HCT116 (cell line): ENCODE data around the gene THEMIS. TPM values are rescaled to one million over a fixed set of nuclear protein-coding genes. Genes with fewer than 3 reads are reported as not detected.

Experiments used
- ATAC-seq: fragments of 200-7000 bp; cut with Tn5 transposase; 2 replicates; pipeline ENCODE4 v1.9.1; 2020; ENCODE audit warnings: mild to moderate bottlenecking, moderate library complexity
- BruUV-seq: library from RNA; stranded (reverse); fragments of 400-500 nt; replicated peaks from 2 replicates; lab custom pipeline; 2021; lab: Mats Ljungman, UMichigan
- CTCF ChIA-PET: fragments of 300-600 bp; sonication (Branson Sonifier 250); formaldehyde crosslinking; loops from one replicate; lab custom pipeline; 2021; ENCODE audit warnings: antibody characterized with exemption; lab: Charles Lee
- POLR2A ChIA-PET: fragments of 300-600, 350-600 bp; sonication (Branson Sonifier 250); formaldehyde crosslinking; loops from one replicate; lab custom pipeline; 2021; ENCODE audit warnings: antibody characterized with exemption; lab: Charles Lee
- RAD21 ChIA-PET, 2 experiments: fragments of 300-600 bp; sonication (Branson Sonifier 250); formaldehyde crosslinking; loops; one replicate each; lab custom pipeline; 2023; ENCODE audit warnings: low total read pairs in 2 of 2; ENCODE audit not compliant: uncharacterized antibody in 2 of 2, unreplicated experiment in 2 of 2, low non-redundant PET in 1 of 2; lab: Charles Lee
- DNase-seq: peaks from one replicate; pipeline ENCODE4 v3.0.0-alpha.2; 2010; ENCODE audit warnings: low read depth, low spot score
- H2AFZ ChIP-seq: fragments of 200-600 bp; shearing (Covaris generic), sonication (generic); 2 replicates; pipeline ENCODE4 v1.6.1; 2017; ENCODE audit warnings: low read depth, mixed run types, mixed read lengths, antibody characterized with exemption, low read length; ENCODE audit not compliant: poor library complexity, severe bottlenecking
- H3K27ac ChIP-seq: 2 replicates; pipeline ENCODE4 v1.5.1; 2012; ENCODE audit warnings: low read depth, low read length
- H3K27me3 ChIP-seq: fragments of 200-600 bp; sonication (generic); 2 replicates; pipeline ENCODE4 v1.6.1; 2016; ENCODE audit warnings: mixed run types, low read length, mixed read lengths; ENCODE audit not compliant: insufficient read depth
- H3K36me3 ChIP-seq, 2 experiments: fragments of 200-500 bp in 1 of 2; fragments of 200-600 bp in 1 of 2; sonication (Bioruptor generic) in 1 of 2; sonication (generic) in 1 of 2; 2 replicates each; pipeline versions ENCODE4 v1.5.1 to v1.6.1; 2014 to 2016; ENCODE audit warnings: low read length in 2 of 2, inconsistent platforms in 1 of 2, mixed read lengths in 1 of 2, mixed run types in 1 of 2; ENCODE audit not compliant: insufficient read depth in 2 of 2, control insufficient read depth in 1 of 2
- H3K4me1 ChIP-seq, 2 experiments: fragments of 200-600 bp in 1 of 2; sonication (generic) in 1 of 2; 2 replicates each; pipeline versions ENCODE4 v1.5.1 to v1.6.1; 2012 to 2017; ENCODE audit warnings: low read length in 2 of 2, inconsistent platforms in 1 of 2, mild to moderate bottlenecking in 1 of 2, mixed read lengths in 1 of 2, mixed run types in 1 of 2, moderate library complexity in 1 of 2; ENCODE audit not compliant: insufficient read depth in 2 of 2, control insufficient read depth in 1 of 2
- H3K4me2 ChIP-seq: fragments of 200-600 bp; sonication (generic); 2 replicates; pipeline ENCODE4 v1.6.1; 2017; ENCODE audit warnings: mixed run types, low read length, mixed read lengths
- H3K4me3 ChIP-seq, 2 experiments: fragments of 200-600 bp in 1 of 2; sonication (generic) in 1 of 2; replicated peaks in 1 of 2; 2 replicates each; pipeline ENCODE4 v1.5.1; 2011 to 2016; ENCODE audit warnings: low read length in 2 of 2, control low read depth in 1 of 2, low read depth in 1 of 2, mild to moderate bottlenecking in 1 of 2, mixed read lengths in 1 of 2, mixed run types in 1 of 2
- H3K79me2 ChIP-seq: fragments of 200-600 bp; sonication (generic); 2 replicates; pipeline ENCODE4 v1.6.1; 2017; ENCODE audit warnings: mild to moderate bottlenecking, mixed run types, low read length, moderate library complexity, mixed read lengths; ENCODE audit not compliant: insufficient read depth
- H3K9ac ChIP-seq: fragments of 200-600 bp; sonication (generic); 2 replicates; pipeline ENCODE4 v1.6.1; 2016; ENCODE audit warnings: low read length, mixed read lengths
- H3K9me2 ChIP-seq: fragments of 200-600 bp; sonication (generic), shearing (Covaris generic); 2 replicates; pipeline ENCODE4 v1.6.1; 2017; ENCODE audit warnings: mixed run types, mild to moderate bottlenecking, moderate library complexity; ENCODE audit not compliant: insufficient read depth
- H3K9me3 ChIP-seq, 2 experiments: fragments of 200-500 bp in 1 of 2; fragments of 200-600 bp in 1 of 2; sonication (Bioruptor generic) in 1 of 2; sonication (generic) in 1 of 2; 2 replicates each; pipeline ENCODE4 v1.6.1; 2014 to 2017; ENCODE audit warnings: low read length in 2 of 2, mixed read lengths in 2 of 2, inconsistent platforms in 1 of 2, low read depth in 1 of 2, mild to moderate bottlenecking in 1 of 2, mixed run types in 1 of 2, moderate library complexity in 1 of 2; ENCODE audit not compliant: control insufficient read depth in 1 of 2, insufficient read depth in 1 of 2
- H4K20me1 ChIP-seq: fragments of 200-600 bp; sonication (generic), shearing (Covaris generic); 2 replicates; pipeline ENCODE4 v1.6.1; 2017; ENCODE audit warnings: mixed run types, mild to moderate bottlenecking, moderate library complexity; ENCODE audit not compliant: insufficient read depth
- ATF3 ChIP-seq: IDR thresholded peaks from 2 replicates; pipeline ENCODE4 v1.6.1; 2012
- CBX3 ChIP-seq: IDR thresholded peaks from 2 replicates; pipeline ENCODE4 v1.6.1; 2012; ENCODE audit warnings: low read depth
- CTCF ChIP-seq, 3 experiments: fragments of 200-600 bp in 1 of 3; sonication (generic) in 1 of 3; IDR thresholded peaks in 2 of 3; conservative IDR thresholded peaks in 1 of 3; 2 replicates each; pipeline ENCODE4 v1.5.1; 2012 to 2017; ENCODE audit warnings: low read depth in 2 of 3, low read length in 2 of 3, antibody characterized with exemption in 1 of 3, borderline replicate concordance in 1 of 3, control low read depth in 1 of 3, mild to moderate bottlenecking in 1 of 3, mixed read lengths in 1 of 3, mixed run types in 1 of 3, moderate library complexity in 1 of 3; ENCODE audit not compliant: insufficient read depth in 1 of 3
- EGR1 ChIP-seq: IDR thresholded peaks from 2 replicates; pipeline ENCODE4 v1.6.1; 2012; ENCODE audit warnings: low read depth
- ELF1 ChIP-seq: IDR thresholded peaks from 2 replicates; pipeline ENCODE4 v1.6.1; 2012; ENCODE audit warnings: low read depth, borderline replicate concordance
- EZH2 ChIP-seq: fragments of 200-600 bp; sonication (generic); IDR thresholded peaks from 2 replicates; pipeline ENCODE4 v1.6.1; 2017; ENCODE audit warnings: antibody characterized with exemption, mixed run types
- EZH2phosphoT487 ChIP-seq: fragments of 200-600 bp; IDR thresholded peaks from 2 replicates; pipeline ENCODE4 v1.6.1; 2018; ENCODE audit warnings: antibody characterized with exemption, borderline replicate concordance
- JUND ChIP-seq: IDR thresholded peaks from 2 replicates; pipeline ENCODE4 v1.6.1; 2012
- MAX ChIP-seq: IDR thresholded peaks from 2 replicates; pipeline ENCODE4 v1.6.1; 2012
- POLR2AphosphoS5 ChIP-seq: IDR thresholded peaks from 2 replicates; pipeline ENCODE4 v1.6.1; 2011; ENCODE audit warnings: mild to moderate bottlenecking, low read depth, low read length, moderate library complexity
- RAD21 ChIP-seq: IDR thresholded peaks from 2 replicates; pipeline ENCODE4 v1.6.1; 2012; ENCODE audit warnings: low read depth, mild to moderate bottlenecking
- SP1 ChIP-seq: IDR thresholded peaks from 2 replicates; pipeline ENCODE4 v1.6.1; 2012; ENCODE audit warnings: low read depth
- TCF7L2 ChIP-seq: IDR thresholded peaks from 2 replicates; pipeline ENCODE4 v1.7.0; 2011; ENCODE audit warnings: borderline replicate concordance, inconsistent platforms; ENCODE audit not compliant: insufficient read depth, insufficient read length; ENCODE audit errors: extremely low read depth
- YY1 ChIP-seq: IDR thresholded peaks from 2 replicates; pipeline ENCODE4 v1.6.1; 2011; ENCODE audit warnings: low read length, low read depth, moderate library complexity, mild to moderate bottlenecking; ENCODE audit not compliant: insufficient replicate concordance; ENCODE audit errors: extremely low read depth
- ZBTB33 ChIP-seq: IDR thresholded peaks from 2 replicates; pipeline ENCODE4 v1.6.1; 2011; ENCODE audit warnings: mild to moderate bottlenecking, low read length, moderate library complexity; ENCODE audit not compliant: insufficient replicate concordance; ENCODE audit errors: extremely low read depth
- ZFX ChIP-seq: fragments of 450-650 bp; IDR thresholded peaks from 2 replicates; pipeline ENCODE4 v1.6.1; 2017
- ZNF274 ChIP-seq: fragments of 200-500 bp; sonication (Bioruptor generic); IDR thresholded peaks from 2 replicates; pipeline ENCODE4 v1.6.1; 2014; ENCODE audit warnings: mild to moderate bottlenecking, low read depth, low read length, inconsistent platforms
- intact Hi-C: fragments of 100-400 bp; cut with micrococcal nuclease; formaldehyde crosslinking; loops from 2 replicates; pipeline ENCODE4 v1.10.0; 2022
- total RNA-seq: library from RNA; stranded (reverse); gene quantifications from one replicate; pipeline ENCODE4 v1.2.1, GENCODE V29; 2021; ENCODE audit not compliant: unreplicated experiment

Gene THEMIS
- total RNA-seq, 1 experiment from 2014 or later, result 0.20 TPM

- RAD21 ChIA-PET, result no interaction called here
- H3K9ac ChIP-seq, result no peak overlapping the region
- H3K4me2 ChIP-seq, result no peak overlapping the region
- H3K36me3 ChIP-seq, result no peaks in the 10 kb centered on the region
- no peak overlapping the region for H3K27ac ChIP-seq
- CTCF ChIA-PET, result no interaction called here
- BruUV-seq, result no TSS peak
- no peak for ATAC-seq
- H3K4me1 ChIP-seq, result no peaks in the 10 kb centered on the region
- H4K20me1 ChIP-seq, result no peaks in the 10 kb centered on the region
- no peaks in the 10 kb centered on the region; the same call in 1 of the 2 replicates for H3K9me2 ChIP-seq
- intact Hi-C loops, result no loop called here
- no peak for DNase-seq
- H2AFZ ChIP-seq, result no peak overlapping the region
- no peaks in the 10 kb centered on the region for H3K9me3 ChIP-seq
- no peaks in the 10 kb centered on the region for H3K27me3 ChIP-seq
- no peak for TF ChIP-seq EZH2
- no peak for TF ChIP-seq CBX3
- TF ChIP-seq ATF3, result no peak
- no peak for TF ChIP-seq POLR2AphosphoS5
- no peak for TF ChIP-seq RAD21
- no peak for TF ChIP-seq ZFX
- no peak for TF ChIP-seq JUND
- TF ChIP-seq TCF7L2, result no peak
- TF ChIP-seq, all 23 proteins: peak for 0
- POLR2A ChIA-PET, result no interaction called here
- H3K79me2 ChIP-seq, result no peaks in the 10 kb centered on the region
- H3K4me3 ChIP-seq, result no peak overlapping the region
Observed at GRCh38 chr6:127864701-127865100, 36.2 kb downstream of the THEMIS start.

- ATAC-seq, result no peak
- intact Hi-C loops, result no loop called here
- TF ChIP-seq ELF1, result no peak
- no peak for TF ChIP-seq EZH2phosphoT487
- TF ChIP-seq SP1, result no peak
- TF ChIP-seq ATF3, result no peak
- TF ChIP-seq ZNF274, result no peak
- no peak for TF ChIP-seq JUND
- TF ChIP-seq EGR1, result no peak
- no peak for TF ChIP-seq MAX
- TF ChIP-seq CTCF (IDR thresholded peaks at IDR 0.05 in 2 of 3, conservative IDR thresholded peaks at IDR 0.05 in 1 of 3; ENCODE audit: borderline replicate concordance in 1 of 3, insufficient read depth in 1 of 3, low read depth in 2 of 3, low read length in 2 of 3), result no peak
- no peak for TF ChIP-seq YY1
- TF ChIP-seq TCF7L2, result no peak
- TF ChIP-seq ZBTB33, result no peak
Observed at GRCh38 chr6:127860723-127861122, 40.1 kb downstream of the THEMIS start.

More at GRCh38 chr6:127860723-127861122, 40.1 kb downstream of the THEMIS start:
- Histone ChIP-seq H4K20me1 (no peaks in the 10 kb centered on the region), H3K4me2 (no peak overlapping the region), H2AFZ (no peak overlapping the region), H3K36me3 (no peaks in the 10 kb centered on the region), H3K9ac (no peak overlapping the region), H3K9me2 (no peaks in the 10 kb centered on the region), H3K79me2 (no peaks in the 10 kb centered on the region), H3K4me1 (no peaks in the 10 kb centered on the region), H3K4me3 (no peak overlapping the region), H3K27me3 (no peaks in the 10 kb centered on the region), H3K9me3 (no peaks in the 10 kb centered on the region), H3K27ac (no peak overlapping the region)
- no TSS peak for BruUV-seq
- ChIA-PET RAD21 (no interaction called here), POLR2A (no interaction called here), CTCF (no interaction called here)
- no peak for DNase-seq
